ENCODE results near the gene OR14I1.
"Not testable (repeated sequence)": the region's sequence is repeated elsewhere in the genome, so short reads cannot be mapped to it uniquely, and the experiment has no call there.

OR14I1 gene

DNA sequence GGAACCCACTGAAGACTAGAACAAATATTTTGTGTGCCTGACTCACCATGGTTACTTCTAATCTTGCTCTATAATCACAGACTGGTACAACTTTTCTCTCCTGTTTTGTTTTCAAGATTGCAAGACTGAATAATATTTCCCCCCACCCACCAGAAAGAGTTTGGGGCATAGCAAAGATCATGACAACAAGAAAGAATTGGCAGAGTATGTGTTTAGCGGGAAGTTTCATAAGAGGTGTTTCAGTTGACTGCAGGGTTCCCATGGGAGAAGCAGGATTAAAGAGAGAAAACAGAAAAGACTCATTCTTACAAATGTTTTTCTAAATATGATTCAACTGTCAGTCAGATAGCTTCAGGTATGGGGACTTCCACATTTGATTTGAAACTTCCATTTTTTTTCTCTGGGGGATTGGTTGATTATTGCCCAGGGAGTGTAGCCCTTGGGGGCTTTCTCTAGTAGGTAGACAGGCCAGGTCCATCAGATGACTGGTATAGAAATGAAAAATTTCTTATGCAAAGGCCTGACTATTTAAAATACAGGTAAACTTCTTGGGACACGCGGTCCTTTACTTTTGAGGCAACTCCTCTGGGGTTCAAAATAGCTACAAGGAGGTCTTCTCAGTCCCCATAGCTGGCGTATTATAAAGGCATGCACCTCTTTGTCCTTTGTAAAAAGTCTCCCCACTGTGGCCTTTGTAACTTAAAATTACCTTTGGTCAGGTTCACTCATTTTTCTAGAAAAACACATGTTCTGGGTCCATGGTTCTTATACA is 13.9 kb downstream of the OR14I1 start:
- no peak for DNase-seq (ENCODE audit: low spot score)

DNA sequence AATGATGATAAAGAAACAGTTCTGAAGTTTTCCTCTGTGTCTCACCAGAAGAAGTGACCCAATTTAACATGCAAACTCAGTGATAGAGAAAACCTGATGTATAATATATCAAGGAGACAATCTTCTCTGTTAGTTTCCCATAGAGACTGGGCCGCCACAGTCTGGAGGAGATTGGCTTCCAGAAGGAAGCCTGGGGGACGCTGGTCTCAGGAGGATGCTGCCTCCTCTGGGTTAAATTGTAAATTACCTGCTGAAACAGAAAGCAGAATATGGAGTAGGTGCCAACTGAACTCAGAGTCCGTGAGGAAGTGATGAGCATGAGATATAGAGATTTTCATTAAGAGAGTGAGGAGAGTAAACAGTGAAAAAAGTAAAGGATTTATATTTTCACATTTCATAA is 15.8 kb downstream of the OR14I1 start:
- DNase-seq (ENCODE audit: low spot score), result no peak

DNA sequence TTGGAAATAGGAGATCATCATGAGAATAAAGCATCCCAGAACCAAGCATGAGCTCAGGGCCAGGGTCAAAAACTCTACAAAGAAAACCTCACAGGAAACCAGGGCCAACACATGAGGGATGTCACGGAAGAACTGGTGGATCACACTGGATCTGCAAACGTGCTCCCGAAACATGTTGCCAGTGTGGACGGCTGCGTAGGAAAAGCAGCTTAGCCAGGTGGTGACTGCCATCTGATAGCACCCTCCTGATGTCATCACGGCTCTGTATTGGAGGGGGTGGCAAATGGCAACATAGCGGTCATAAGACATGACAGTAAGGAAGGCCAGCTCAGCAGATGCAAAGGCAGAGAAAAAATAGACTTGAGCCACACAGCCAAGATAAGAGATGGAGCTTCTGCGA is 20.9 kb downstream of the OR14I1 start:
- no peak for DNase-seq (ENCODE audit: low spot score)

DNA sequence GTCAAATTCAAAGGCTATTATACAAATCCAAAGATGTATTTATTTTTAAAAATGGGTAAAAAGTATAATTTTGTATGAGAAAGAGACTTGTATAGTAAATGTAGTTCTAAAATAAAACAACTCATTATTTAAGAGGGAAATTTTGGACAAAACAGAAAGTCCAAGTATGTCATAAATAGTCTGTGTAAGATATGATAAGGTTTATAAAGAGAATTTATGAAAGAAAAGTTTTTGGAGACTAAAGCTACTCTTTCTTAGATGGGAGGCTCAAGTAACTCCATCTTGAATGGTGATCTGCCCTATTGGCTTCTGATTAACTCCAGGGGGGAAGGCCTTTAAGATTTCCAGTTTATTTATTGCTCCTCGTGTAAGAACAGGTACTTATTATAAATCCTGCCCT is 32.6 kb downstream of the OR14I1 start:
- DNase-seq (ENCODE audit: low spot score), result no peak

DNA sequence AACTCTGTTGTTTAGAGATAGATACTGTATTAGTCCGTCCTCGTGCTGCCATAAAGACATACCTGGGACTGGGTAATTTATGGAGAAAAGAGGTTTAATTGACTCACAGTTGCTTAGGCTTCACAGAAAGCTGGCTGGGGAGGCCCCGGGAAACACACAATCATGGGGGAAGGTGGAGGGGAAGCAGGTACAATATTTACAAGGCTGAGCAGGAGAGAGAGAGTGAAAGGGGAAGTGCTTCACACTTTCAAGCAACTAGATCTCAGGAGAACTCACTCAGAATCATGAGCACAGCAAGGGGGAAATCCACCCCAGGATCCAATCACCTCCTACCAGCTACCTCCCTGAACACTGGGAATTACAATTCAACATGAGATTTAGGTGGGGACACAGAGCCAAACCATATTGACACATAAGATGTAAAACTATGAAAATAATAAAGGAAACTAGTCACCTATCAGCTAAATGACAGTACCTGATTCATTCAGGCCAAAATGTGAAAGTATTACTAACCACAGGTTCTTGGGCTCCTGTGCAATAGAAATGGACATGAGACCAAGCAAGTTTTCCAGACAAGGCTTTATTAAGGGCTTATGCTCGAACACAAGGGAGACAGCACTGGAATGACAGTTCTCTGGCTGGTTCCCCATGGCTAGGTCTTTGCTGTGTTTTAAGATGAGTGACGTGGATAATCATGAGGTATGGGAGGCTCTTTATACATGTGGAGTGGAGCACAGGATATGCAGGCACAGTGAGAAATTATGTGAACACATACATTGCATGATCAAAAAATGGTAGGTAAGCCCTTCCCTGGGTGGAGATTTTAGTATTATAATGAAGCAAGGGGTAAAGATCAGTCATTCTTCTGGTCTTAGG is 38.9 kb downstream of the OR14I1 start:
- DNase-seq (ENCODE audit: low spot score), result not testable (repeated sequence)

DNA sequence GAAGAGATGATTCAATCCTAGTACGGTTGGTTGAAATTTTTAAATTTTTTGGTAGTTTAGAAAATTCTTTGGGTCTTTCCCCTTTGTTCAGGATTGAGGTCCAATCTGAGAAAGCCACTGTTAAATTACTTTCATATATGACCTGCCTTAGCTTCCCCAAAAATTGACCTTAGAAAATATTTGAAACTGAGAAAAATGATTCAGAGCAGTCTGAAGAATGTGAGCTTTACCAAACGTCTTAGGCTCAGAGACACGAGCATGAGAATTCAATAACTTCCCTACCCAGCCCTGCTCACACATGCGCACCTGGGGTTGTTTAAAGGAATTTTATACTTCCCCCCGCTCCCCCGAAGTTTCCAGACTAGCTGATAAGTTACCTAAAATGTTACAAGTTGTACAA is 45.8 kb downstream of the OR14I1 start:
- DNase-seq (ENCODE audit: low spot score), result not testable (repeated sequence)

DNA sequence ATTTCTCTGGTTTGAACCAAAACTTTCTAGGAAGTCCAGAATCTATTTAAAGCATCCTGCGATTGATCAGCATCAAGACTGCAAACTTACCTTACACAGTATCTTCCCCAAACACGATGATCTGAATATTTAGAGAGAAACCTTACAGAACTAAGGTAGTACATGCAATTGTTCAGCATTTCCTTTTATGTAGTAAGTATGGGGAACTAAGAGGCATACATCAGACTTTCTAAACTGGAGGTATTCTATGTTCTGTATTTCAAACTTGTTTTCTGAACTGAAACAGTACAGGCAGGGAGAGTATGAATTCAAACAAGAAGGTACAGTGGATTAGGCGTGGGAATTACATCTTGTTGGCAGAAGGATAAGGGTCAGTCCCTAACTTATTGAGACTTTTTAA is 47.2 kb downstream of the OR14I1 start, which contains the start of gene OR2T27:
Gene OR2T27, minus strand, starts transcription at position 175 of the 400 bp plus-strand sequence. CDS start 4,644 bp downstream, outside the sequence.
- DNase-seq (ENCODE audit: low spot score), result not testable (repeated sequence)

Measured in cerebellar cortex (tissue), 1 donor.